Large intestine (tissue), 12 donors: ENCODE data around the gene CPSF6. TPM values are rescaled to one million over a fixed set of nuclear protein-coding genes. Genes with fewer than 3 reads are reported as not detected.
"Not testable (repeated sequence)": the region's sequence is repeated elsewhere in the genome, so short reads cannot be mapped to it uniquely, and the experiment has no call there.

Experiments used
- DNase-seq, 2 donors: peaks; one replicate each; pipeline versions ENCODE4 v3.0.0 to v3.0.0-alpha.2; 2013
- H3K27ac ChIP-seq: one replicate; pipeline ENCODE4 v1.5.1; 2013; ENCODE audit warnings: low read length
- H3K27me3 ChIP-seq: 2 replicates; pipeline ENCODE4 v1.6.1; 2013; ENCODE audit warnings: low read length; ENCODE audit not compliant: control insufficient read depth, insufficient read depth
- H3K36me3 ChIP-seq: 2 replicates; pipeline ENCODE4 v1.6.1; 2013; ENCODE audit warnings: low read length; ENCODE audit not compliant: control insufficient read depth, insufficient read depth
- H3K4me1 ChIP-seq: one replicate; pipeline ENCODE4 v1.6.1; 2013; ENCODE audit warnings: low read length; ENCODE audit not compliant: control insufficient read depth, insufficient read depth
- H3K4me3 ChIP-seq: one replicate; pipeline ENCODE4 v1.5.1; 2013; ENCODE audit warnings: low read length
- H3K9me3 ChIP-seq: one replicate; pipeline ENCODE4 v1.6.1; 2013; ENCODE audit warnings: mild to moderate bottlenecking, low read depth, low read length, moderate library complexity; ENCODE audit not compliant: control insufficient read depth
- WGBS: methylation state at CpG from one replicate; pipeline ENCODE4 v1.1.5; 2013; ENCODE audit warnings: low lambda C conversion rate; ENCODE audit not compliant: insufficient coverage; 5-methylcytosine and 5-hydroxymethylcytosine counted together
- long read RNA-seq, 11 donors: transcript quantifications; one replicate each; lab custom pipeline, GENCODE V29; 2026
- polyA plus RNA-seq: library from polyadenylated mRNA; unstranded; fragments of 120-200 nt; gene quantifications from one replicate; pipeline ENCODE4 v1.2.1, GENCODE V29; 2013

CPSF6 gene
- polyA plus RNA-seq: 57.9 TPM
- long read RNA-seq, donor 1, full-length matches to known transcripts: 6 of 11 reads
- long read RNA-seq, donor 1, partial matches to known transcripts: 0 of 11 reads
- long read RNA-seq, donor 1, other reads (novel, unspliced or antisense): 5 of 11 reads
- long read RNA-seq, donor 2, full-length matches to known transcripts: 13 of 24 reads
- long read RNA-seq, donor 2, partial matches to known transcripts: 11 of 24 reads
- long read RNA-seq, donor 2, other reads (novel, unspliced or antisense): 0 of 24 reads
- long read RNA-seq, donor 3: 0 reads
- long read RNA-seq, donor 4: 0 reads
- long read RNA-seq, donor 5, full-length matches to known transcripts: 8 of 16 reads
- long read RNA-seq, donor 5, partial matches to known transcripts: 8 of 16 reads
- long read RNA-seq, donor 5, other reads (novel, unspliced or antisense): 0 of 16 reads
- long read RNA-seq, donor 6, full-length matches to known transcripts: 12 of 17 reads
- long read RNA-seq, donor 6, partial matches to known transcripts: 5 of 17 reads
- long read RNA-seq, donor 6, other reads (novel, unspliced or antisense): 0 of 17 reads
- long read RNA-seq, donor 7, full-length matches to known transcripts: 3 of 3 reads
- long read RNA-seq, donor 7, partial matches to known transcripts: 0 of 3 reads
- long read RNA-seq, donor 7, other reads (novel, unspliced or antisense): 0 of 3 reads
- long read RNA-seq, donor 8, full-length matches to known transcripts: 13 of 27 reads
- long read RNA-seq, donor 8, partial matches to known transcripts: 6 of 27 reads
- long read RNA-seq, donor 8, other reads (novel, unspliced or antisense): 8 of 27 reads
- long read RNA-seq, donor 9, full-length matches to known transcripts: 10 of 10 reads
- long read RNA-seq, donor 9, partial matches to known transcripts: 0 of 10 reads
- long read RNA-seq, donor 9, other reads (novel, unspliced or antisense): 0 of 10 reads
- long read RNA-seq, donor 10, full-length matches to known transcripts: 12 of 18 reads
- long read RNA-seq, donor 10, partial matches to known transcripts: 6 of 18 reads
- long read RNA-seq, donor 10, other reads (novel, unspliced or antisense): 0 of 18 reads
- long read RNA-seq, donor 11, full-length matches to known transcripts: 10 of 63 reads
- long read RNA-seq, donor 11, partial matches to known transcripts: 48 of 63 reads
- long read RNA-seq, donor 11, other reads (novel, unspliced or antisense): 5 of 63 reads

- Histone ChIP-seq H3K4me1 (peaks cover 4% of the 10 kb centered on the region), H3K4me3 (peak within 1 kb of the TSS; percentile 92), H3K27me3 (no peaks in the 10 kb centered on the region), H3K9me3 (no peaks in the 10 kb centered on the region), H3K36me3 (peaks cover under 1% of the 10 kb centered on the region), H3K27ac (peak within 1 kb of the TSS; percentile 95)
- WGBS: no CpG with 5 or more reads among the region's 75 CpGs
- peak; percentile 92 to 98 for DNase-seq
Measured at GRCh38 chr12:69239352-69239921, at the start of gene CPSF6. Gene CPSF6, plus strand, starts transcription at chr12:69239569. Its CDS starts 78 bp downstream, at chr12:69239647.

- H3K4me3 ChIP-seq: no peak overlapping the region
- no peak for DNase-seq
- WGBS: no CpG with 5 or more reads among the region's 4 CpGs
Measured at GRCh38 chr12:69196302-69197288, 42.8 kb upstream of the CPSF6 start.

GRCh38 chr12:69199976-69200375 lies 39.4 kb upstream of the CPSF6 start:
- H3K9me3 ChIP-seq: peaks cover 17% of the 10 kb centered on the region
- H3K27me3 ChIP-seq, DNase-seq, H3K4me1 ChIP-seq, H3K4me3 ChIP-seq, H3K36me3 ChIP-seq, H3K27ac ChIP-seq: not testable (repeated sequence)
- 100% methylated on average over 1 of the region's 1 CpG for WGBS

More at GRCh38 chr12:69196302-69197288, 42.8 kb upstream of the CPSF6 start:
- no peaks in the 10 kb centered on the region for H3K4me1 ChIP-seq
- H3K9me3 ChIP-seq: peaks cover 17% of the 10 kb centered on the region
- no peaks in the 10 kb centered on the region for H3K27me3 ChIP-seq
- no peaks in the 10 kb centered on the region for H3K36me3 ChIP-seq
- H3K27ac ChIP-seq: no peak overlapping the region

GRCh38 chr12:69204191-69204590 lies 35.2 kb upstream of the CPSF6 start:
- H3K27me3 ChIP-seq: no peaks in the 10 kb centered on the region
- no peak for DNase-seq
- H3K4me1 ChIP-seq: no peaks in the 10 kb centered on the region
- H3K4me3 ChIP-seq: no peak overlapping the region
- H3K36me3 ChIP-seq: no peaks in the 10 kb centered on the region
- no peak overlapping the region for H3K27ac ChIP-seq
- H3K9me3 ChIP-seq: peaks cover 12% of the 10 kb centered on the region
- 100% methylated on average over 1 of the region's 4 CpGs for WGBS

- H3K4me3 ChIP-seq: no peak overlapping the region
- H3K27me3 ChIP-seq: no peaks in the 10 kb centered on the region
- no peaks in the 10 kb centered on the region for H3K36me3 ChIP-seq
- no peaks in the 10 kb centered on the region for H3K9me3 ChIP-seq
- no peak overlapping the region for H3K27ac ChIP-seq
- peaks cover 5% of the 10 kb centered on the region for H3K4me1 ChIP-seq
- peak in 1 of 2 donors; percentile 10 for DNase-seq
- no CpG with 5 or more reads among the region's 3 CpGs for WGBS
Measured at GRCh38 chr12:69210661-69211060, 28.7 kb upstream of the CPSF6 start.

- Histone ChIP-seq H3K4me3 (no peak overlapping the region), H3K27ac (no peak overlapping the region), H3K9me3 (no peaks in the 10 kb centered on the region), H3K36me3 (no peaks in the 10 kb centered on the region), H3K27me3 (no peaks in the 10 kb centered on the region), H3K4me1 (peaks cover 5% of the 10 kb centered on the region)
- WGBS: 100% methylated on average over 1 of the region's 3 CpGs
- DNase-seq: peak; percentile 22 to 75
Measured at GRCh38 chr12:69211160-69211559, 28.2 kb upstream of the CPSF6 start.

GRCh38 chr12:69214169-69214568 lies 25.2 kb upstream of the CPSF6 start:
- Histone ChIP-seq H3K4me1 (peaks cover 5% of the 10 kb centered on the region), H3K27me3 (no peaks in the 10 kb centered on the region), H3K27ac (no peak overlapping the region), H3K36me3 (no peaks in the 10 kb centered on the region), H3K9me3 (no peaks in the 10 kb centered on the region), H3K4me3 (no peak overlapping the region)
- WGBS: 20% methylated on average over 1 of the region's 1 CpG
- no peak for DNase-seq

GRCh38 chr12:69225251-69225910 lies 14.0 kb upstream of the CPSF6 start:
- H3K36me3 ChIP-seq: no peaks in the 10 kb centered on the region
- H3K9me3 ChIP-seq: no peaks in the 10 kb centered on the region
- no peak overlapping the region for H3K4me3 ChIP-seq
- no peak overlapping the region for H3K27ac ChIP-seq
- H3K4me1 ChIP-seq: no peaks in the 10 kb centered on the region
- no CpG with 5 or more reads among the region's 1 CpG for WGBS
- no peak for DNase-seq
- no peaks in the 10 kb centered on the region for H3K27me3 ChIP-seq

- Histone ChIP-seq H3K4me3 (no peak overlapping the region), H3K36me3 (no peaks in the 10 kb centered on the region), H3K27ac (no peak overlapping the region), H3K27me3 (no peaks in the 10 kb centered on the region), H3K4me1 (no peaks in the 10 kb centered on the region), H3K9me3 (peaks cover 12% of the 10 kb centered on the region)
- DNase-seq: no peak
Measured at GRCh38 chr12:69231479-69231878, 7.9 kb upstream of the CPSF6 start.
